ENCODE data around the gene SLC22A17.
A peak's percentile ranks its signal among the peaks of the same experiment; 100 is the strongest.

The SLC22A17 gene

GRCh38 chr14:23354990-23355389 lies 2.3 kb upstream of the SLC22A17 start:
- TF ChIP-seq CTCF (IDR thresholded peaks at IDR 0.05; ENCODE audit: low read depth, low read length): no peak

GRCh38 chr14:23353433-23353780 lies 720 bp upstream of the SLC22A17 start:
- TF ChIP-seq CTCF (IDR thresholded peaks at IDR 0.05; ENCODE audit: low read depth, low read length): no peak
- H3K4me3 ChIP-seq (ENCODE audit: low read depth, low read length): no peak overlapping the region

More at GRCh38 chr14:23354990-23355389, 2.3 kb upstream of the SLC22A17 start:
- no peak overlapping the region for H3K4me3 ChIP-seq (ENCODE audit: low read depth, low read length)

- H3K4me3 ChIP-seq (ENCODE audit: low read depth, low read length): peak overlapping the region; percentile 73
- TF ChIP-seq CTCF (IDR thresholded peaks at IDR 0.05; ENCODE audit: low read depth, low read length): no peak
Observed at GRCh38 chr14:23351681-23352505, 794 bp downstream of the SLC22A17 start.

GRCh38 chr14:23349156-23349845 lies 3.4 kb downstream of the SLC22A17 start:
- TF ChIP-seq CTCF (IDR thresholded peaks at IDR 0.05; ENCODE audit: low read depth, low read length): no peak
- H3K4me3 ChIP-seq (ENCODE audit: low read depth, low read length): no peak overlapping the region

GRCh38 chr14:23348297-23348655 lies 4.4 kb downstream of the SLC22A17 start:
- TF ChIP-seq CTCF (IDR thresholded peaks at IDR 0.05; ENCODE audit: low read depth, low read length): no peak

GRCh38 chr14:23347406-23348296 lies 5.0 kb downstream of the SLC22A17 start:
- no peak for TF ChIP-seq CTCF (IDR thresholded peaks at IDR 0.05; ENCODE audit: low read depth, low read length)
- no peak overlapping the region for H3K4me3 ChIP-seq (ENCODE audit: low read depth, low read length)

More at GRCh38 chr14:23348297-23348655, 4.4 kb downstream of the SLC22A17 start:
- H3K4me3 ChIP-seq (ENCODE audit: low read depth, low read length): no peak overlapping the region

All from WI38 (cell line).